Left hindlimb (tissue), 1 donor: Measurements from ENCODE around the gene RSAD2.

Experiments
- DNase-seq: peaks from one replicate; pipeline ENCODE4 v3.0.0-alpha.2; 2018

RSAD2 gene

DNA sequence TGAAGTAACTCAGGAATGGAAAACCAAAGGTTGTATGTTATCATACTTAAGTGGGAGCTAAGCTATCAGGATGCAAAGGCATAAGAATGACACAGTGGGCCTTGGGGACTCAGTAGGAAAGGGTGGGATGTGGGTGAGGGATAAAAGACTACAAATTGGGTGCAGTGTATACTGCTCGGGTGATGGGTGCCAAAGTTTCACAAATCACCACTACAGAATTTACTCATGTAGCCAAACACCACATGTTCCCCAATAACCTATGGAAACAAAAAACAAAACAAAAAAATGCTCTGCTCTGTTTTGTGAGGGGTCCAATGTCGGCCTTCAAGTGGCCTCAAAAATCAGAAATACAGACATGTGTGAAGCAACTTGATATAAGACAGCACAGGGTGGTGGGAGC, 30.7 kb downstream of the RSAD2 start:
- DNase-seq = no peak

- DNase-seq = no peak
Observed at GRCh38 chr2:6909431-6910385, 32.1 kb downstream of the RSAD2 start.

DNA sequence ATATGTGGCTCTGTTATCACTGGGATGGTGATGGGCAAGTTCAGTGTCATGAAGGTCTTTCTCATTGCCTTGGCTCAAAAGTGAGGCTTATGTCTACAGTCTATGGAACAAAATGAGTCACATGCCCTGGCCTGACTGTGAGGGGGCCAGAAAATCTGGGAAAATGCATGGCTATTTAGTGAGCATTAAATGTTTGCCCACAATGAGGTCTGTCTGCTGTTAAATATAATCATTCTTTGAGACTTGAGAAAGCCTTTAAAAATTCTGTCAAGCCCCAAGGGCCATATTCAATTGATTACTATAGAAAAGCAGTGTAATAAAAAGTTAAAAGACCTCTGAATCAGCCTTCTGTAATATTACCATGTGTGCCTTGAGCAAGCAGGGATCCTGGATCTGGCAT, 34.1 kb downstream of the RSAD2 start:
- DNase-seq = no peak

GRCh38 chr2:6913415-6914157, 36.0 kb downstream of the RSAD2 start:
- DNase-seq = no peak

- DNase-seq = no peak
Observed at GRCh38 chr2:6914828-6915227, 37.3 kb downstream of the RSAD2 start.

- DNase-seq = no peak
Observed at GRCh38 chr2:6915399-6915798, 37.8 kb downstream of the RSAD2 start.

- DNase-seq = no peak
Observed at GRCh38 chr2:6916224-6916623, 38.6 kb downstream of the RSAD2 start.

DNA sequence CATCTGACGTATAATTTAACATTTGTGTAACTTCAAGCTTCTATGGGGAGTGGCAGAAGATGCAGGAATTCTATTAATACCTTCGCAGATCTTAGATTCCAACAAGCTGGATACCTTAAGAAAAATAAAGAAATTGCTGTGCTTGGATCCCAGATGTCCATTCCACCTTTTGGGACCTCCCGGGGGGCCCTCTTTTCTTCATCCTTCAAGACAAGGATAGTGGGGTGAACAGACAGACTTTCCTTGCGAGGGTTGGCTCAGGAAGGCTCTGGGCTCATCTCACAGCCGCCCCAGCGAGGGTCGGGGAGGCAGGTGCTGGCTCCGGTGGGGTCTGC, 39.1 kb downstream of the RSAD2 start:
- DNase-seq = no peak

- DNase-seq = peak; percentile 79
Observed at GRCh38 chr2:6917071-6917760, 39.6 kb downstream of the RSAD2 start, which contains the start of gene RNF144A. TSS of gene RNF144A (plus strand) at chr2:6917412. CDS start at chr2:6996927, 79,515 bp downstream.

- peak; percentile 54 for DNase-seq
Observed at GRCh38 chr2:6917761-6918421, 40.3 kb downstream of the RSAD2 start.

- DNase-seq = peak; percentile 68
Observed at GRCh38 chr2:6919901-6920742, 42.5 kb downstream of the RSAD2 start.

DNA sequence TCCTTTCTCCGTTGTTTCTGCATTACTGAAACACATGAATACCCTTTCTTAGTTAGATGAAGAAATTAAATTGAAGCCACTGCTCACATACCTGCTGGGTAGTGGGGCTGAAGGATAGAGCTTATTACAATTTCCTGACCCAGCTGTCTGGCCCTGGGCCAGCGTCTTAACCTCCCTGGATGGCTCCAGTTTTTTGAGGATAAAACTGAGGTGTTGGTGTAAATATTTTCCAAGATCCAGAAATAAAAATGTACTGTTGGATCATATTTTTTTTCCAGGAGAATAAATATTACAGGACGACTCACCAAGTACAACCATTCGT, 43.1 kb downstream of the RSAD2 start:
- DNase-seq = no peak

GRCh38 chr2:6921321-6921922, 43.8 kb downstream of the RSAD2 start:
- no peak for DNase-seq

GRCh38 chr2:6922201-6922656, 44.7 kb downstream of the RSAD2 start:
- no peak for DNase-seq

- no peak for DNase-seq
Observed at GRCh38 chr2:6923319-6923718, 45.7 kb downstream of the RSAD2 start.

DNA sequence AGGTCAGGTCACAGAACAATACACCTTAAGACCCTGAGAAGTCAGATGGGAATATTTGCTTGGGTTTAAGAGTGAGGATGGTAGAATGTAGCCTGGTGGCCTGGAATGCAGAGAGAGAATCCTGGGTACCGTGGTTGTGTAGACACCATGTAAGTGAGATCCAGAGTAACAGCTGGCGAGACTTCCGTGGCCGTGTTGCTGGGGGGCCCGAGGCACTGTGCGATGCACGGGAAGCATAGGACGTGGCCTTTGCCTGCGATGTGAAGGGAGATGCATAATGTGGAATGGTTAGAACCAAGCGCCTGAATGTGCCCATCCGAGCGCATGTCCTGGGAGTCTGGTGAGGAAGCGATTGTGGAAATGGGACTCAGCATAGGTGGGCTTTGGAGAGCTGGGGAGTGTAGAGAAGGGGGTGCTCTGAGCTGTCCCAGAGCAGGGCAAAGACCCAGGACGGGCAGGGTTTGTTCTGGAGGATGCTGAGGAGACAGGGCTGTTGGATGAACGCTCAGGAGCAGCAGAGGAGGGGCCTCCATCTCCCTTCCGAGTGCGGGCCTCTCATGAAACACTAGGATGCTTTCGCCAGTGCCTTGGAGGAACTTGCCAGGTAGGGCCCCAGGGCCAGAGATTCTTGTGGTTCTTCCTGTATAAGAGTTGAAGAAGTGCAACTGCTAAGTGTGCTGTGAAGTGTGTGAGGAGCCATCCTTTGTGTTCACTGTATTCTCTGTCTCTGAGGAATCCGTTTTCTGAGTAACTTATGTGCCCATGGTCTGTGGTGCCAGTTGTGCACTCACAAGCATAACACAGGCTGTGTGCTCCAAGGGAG, 46.7 kb downstream of the RSAD2 start:
- DNase-seq = no peak

DNA sequence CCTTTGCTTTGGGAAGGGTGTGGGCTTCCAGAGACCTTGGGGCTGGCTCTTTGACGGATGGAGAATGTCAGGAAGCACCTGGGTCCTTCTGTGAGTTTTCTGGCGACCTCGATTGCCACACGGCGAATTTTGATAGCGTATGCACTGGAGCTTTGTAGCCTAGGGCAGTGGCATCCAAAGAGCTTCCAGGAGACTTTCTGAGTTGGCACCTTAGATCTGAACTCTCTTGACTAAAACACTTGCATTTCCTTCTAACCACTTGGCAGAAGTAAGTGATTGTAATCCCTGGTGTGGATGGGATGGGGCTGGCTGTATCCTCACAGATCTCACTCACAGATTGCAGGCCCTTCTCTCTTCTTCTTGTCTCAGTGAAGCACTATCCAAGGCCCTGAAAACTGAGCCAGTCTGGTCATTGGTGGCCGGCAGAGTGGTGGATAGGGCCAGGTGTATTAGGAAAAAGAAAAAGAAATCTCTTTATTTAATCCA, 47.4 kb downstream of the RSAD2 start:
- no peak for DNase-seq

GRCh38 chr2:6926071-6926732, 48.6 kb downstream of the RSAD2 start:
- peak; percentile 68 for DNase-seq

- DNase-seq = no peak
Observed at GRCh38 chr2:6927186-6927585, 49.6 kb downstream of the RSAD2 start.

GRCh38 chr2:6927753-6928152, 50.2 kb downstream of the RSAD2 start:
- DNase-seq = no peak
